HepG2 (cell line): ENCODE results near the gene CYP27B1. TPM values are rescaled to one million over a fixed set of nuclear protein-coding genes. Genes with fewer than 3 reads are reported as not detected.

ENCODE experiments used
- ELK4 ChIP-seq: sonication (generic); formaldehyde crosslinking; IDR thresholded peaks from 2 replicates; pipeline ENCODE4 v1.9.0; 2021; ENCODE audit warnings: missing genetic modification reagents, borderline replicate concordance
- JUNB ChIP-seq: sonication (generic); formaldehyde crosslinking; IDR thresholded peaks from 2 replicates; pipeline ENCODE4 v1.8.0; 2022; ENCODE audit warnings: missing genetic modification reagents, mild to moderate bottlenecking, borderline replicate concordance
- KLF11 ChIP-seq: IDR thresholded peaks from 2 replicates; pipeline ENCODE4 v1.6.1; 2016; ENCODE audit warnings: missing compliant biosample characterization
- POGZ ChIP-seq: sonication (generic); formaldehyde crosslinking; IDR thresholded peaks from 2 replicates; pipeline ENCODE4 v1.4.0; 2020; ENCODE audit warnings: mild to moderate bottlenecking, missing genetic modification reagents
- RCOR2 ChIP-seq: IDR thresholded peaks from 2 replicates; pipeline ENCODE4 v1.6.1; 2016; ENCODE audit warnings: missing biosample characterization, missing genetic modification reagents
- SALL2 ChIP-seq: sonication (generic); formaldehyde crosslinking; IDR thresholded peaks from 2 replicates; pipeline ENCODE4 v1.8.1; 2023; ENCODE audit warnings: mild to moderate bottlenecking, missing genetic modification reagents, inconsistent platforms
- ZBTB40 ChIP-seq, 2 experiments: fragments of 450-650 bp in 1 of 2; sonication (generic) in 1 of 2; formaldehyde crosslinking in 1 of 2; IDR thresholded peaks; 2 replicates each; pipeline versions ENCODE4 v1.6.1 to v1.8.0; 2016 to 2022; ENCODE audit warnings: antibody characterized with exemption in 1 of 2, mild to moderate bottlenecking in 1 of 2, missing genetic modification reagents in 1 of 2
- ZFX ChIP-seq: sonication (generic); formaldehyde crosslinking; IDR thresholded peaks from 2 replicates; pipeline ENCODE4 v1.4.0; 2020; ENCODE audit warnings: mild to moderate bottlenecking, low read depth, missing genetic modification reagents, moderate library complexity
- ZNF282 ChIP-seq: fragments of 450-650 bp; IDR thresholded peaks from 2 replicates; pipeline ENCODE4 v1.6.1; 2018; ENCODE audit not compliant: partially characterized antibody
- ZNF646 ChIP-seq: sonication (generic); formaldehyde crosslinking; IDR thresholded peaks from 2 replicates; pipeline ENCODE4 v1.9.0; 2021; ENCODE audit warnings: mild to moderate bottlenecking, missing genetic modification reagents
- ZNF777 ChIP-seq: sonication (generic); formaldehyde crosslinking; IDR thresholded peaks from 2 replicates; pipeline ENCODE4 v1.4.0; 2020; ENCODE audit warnings: missing genetic modification reagents
- ZZZ3 ChIP-seq: sonication (generic); formaldehyde crosslinking; IDR thresholded peaks from 2 replicates; pipeline ENCODE4 v1.4.0; 2020; ENCODE audit warnings: missing genetic modification reagents, mild to moderate bottlenecking, borderline replicate concordance
- polyA plus RNA-seq, 8 experiments: library from polyadenylated mRNA; depleted of rRNA in 3 of 8; stranded (reverse) in 7 of 8; unstranded in 1 of 8; fragments of >200 nt; fragmentation: Illumina TruSeq in 4 of 8; extraction: Trizol in 4 of 8; gene quantifications; 2 replicates each; pipeline versions ENCODE4 v1.2.1 to v1.2.3, GENCODE V29; 2011 to 2016; ENCODE audit warnings: low read depth in 4 of 8, missing spikeins in 1 of 8, mixed read lengths in 1 of 8; ENCODE audit not compliant: insufficient read depth in 1 of 8
- total RNA-seq, 5 experiments: library from RNA; depleted of rRNA; stranded (reverse); fragments of >200 nt; fragmentation: Illumina TruSeq; extraction: Trizol; gene quantifications; 2 replicates each; pipeline ENCODE4 v1.2.3, GENCODE V29; 2016; ENCODE audit warnings: low read depth in 1 of 5

CYP27B1 gene
- total and polyA plus RNA-seq, 2 of the 13 experiments (the other 11 are each of a cell fraction or from before 2014, with no cell fraction given) = 2.3 to 3.0 TPM

GRCh38 chr12:57765003-57765697 is 1.7 kb downstream of the CYP27B1 start (continued):
- TF ChIP-seq ZBTB40 (IDR thresholded peaks at IDR 0.05) (no peak), ZBTB40 (CRISPR knock-in tag; IDR thresholded peaks at IDR 0.05) (no peak), ELK4 (CRISPR knock-in tag) (no peak), KLF11 (CRISPR knock-in tag) (no peak), JUNB (CRISPR knock-in tag) (no peak), RCOR2 (CRISPR knock-in tag) (no peak), ZZZ3 (CRISPR knock-in tag) (no peak), POGZ (CRISPR knock-in tag) (peak; percentile 34; the same call in 1 of the 2 replicates), SALL2 (CRISPR knock-in tag) (no peak), ZNF646 (CRISPR knock-in tag) (no peak), ZNF282 (no peak), ZNF777 (CRISPR knock-in tag) (peak; percentile 98), ZFX (CRISPR knock-in tag) (0 out of 2 replicates have a peak, but pooled peaks have one; percentile 41)
